ENCODE results near the gene CCDC137. TPM values are rescaled to one million over a fixed set of nuclear protein-coding genes. Genes with fewer than 3 reads are reported as not detected.

The CCDC137 gene
- total and polyA plus RNA-seq, 5 donors from 2014 or later, result 10.2 to 30.4 (median 12.4) TPM

DNA sequence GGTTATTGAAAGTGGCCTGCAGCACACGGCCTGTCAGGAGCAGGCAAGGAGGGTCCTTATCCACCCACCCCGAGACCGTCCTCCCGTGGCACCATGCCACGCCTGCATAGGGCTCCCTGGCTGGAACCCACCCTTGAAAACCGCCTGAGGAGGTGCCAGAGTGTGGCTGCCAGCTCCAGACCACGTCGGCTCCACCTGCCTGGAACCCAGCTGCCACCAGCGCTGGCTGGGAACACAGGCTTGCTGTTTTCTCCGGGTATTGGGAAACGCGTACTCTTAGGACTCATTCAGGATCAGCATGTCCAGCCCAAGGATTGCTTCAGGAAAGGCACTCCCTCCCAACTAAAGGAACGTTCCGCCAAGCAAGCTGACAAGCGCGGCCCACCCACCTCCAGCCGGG lies 10.4 kb downstream of the CCDC137 start:
- no peak overlapping the region for H3K27ac ChIP-seq (ENCODE audit: insufficient read depth, low read length, poor library complexity, severe bottlenecking)
- peaks cover 17% of the 10 kb centered on the region for H3K36me3 ChIP-seq (ENCODE audit: control insufficient read depth, insufficient read depth, low read length)
- Mint-ChIP-seq H3K27ac (no peak overlapping the region), H3K36me3 (no peaks in the 10 kb centered on the region), H3K4me1 (peaks cover 0 to 19% (median 4%) of the 10 kb centered on the region in 4 donors), H3K27me3 (no peaks in the 10 kb centered on the region), H3K4me3 (no peak overlapping the region), H3K9me3 (no peaks in the 10 kb centered on the region)
- H3K4me3 ChIP-seq (ENCODE audit: low read depth, low read length), result no peak overlapping the region
- no peaks in the 10 kb centered on the region for H3K4me1 ChIP-seq (ENCODE audit: control insufficient read depth, insufficient read depth, low read length, poor library complexity, severe bottlenecking)
- ATAC-seq (ENCODE audit: low read depth in 2 of 2) (no peak), DNase-seq (no peak)
- no peaks in the 10 kb centered on the region for H3K27me3 ChIP-seq (ENCODE audit: control insufficient read depth, insufficient read depth, low read length)
- no peaks in the 10 kb centered on the region for H3K9me3 ChIP-seq (ENCODE audit: control insufficient read depth in 2 of 2, low read length in 2 of 2)

DNA sequence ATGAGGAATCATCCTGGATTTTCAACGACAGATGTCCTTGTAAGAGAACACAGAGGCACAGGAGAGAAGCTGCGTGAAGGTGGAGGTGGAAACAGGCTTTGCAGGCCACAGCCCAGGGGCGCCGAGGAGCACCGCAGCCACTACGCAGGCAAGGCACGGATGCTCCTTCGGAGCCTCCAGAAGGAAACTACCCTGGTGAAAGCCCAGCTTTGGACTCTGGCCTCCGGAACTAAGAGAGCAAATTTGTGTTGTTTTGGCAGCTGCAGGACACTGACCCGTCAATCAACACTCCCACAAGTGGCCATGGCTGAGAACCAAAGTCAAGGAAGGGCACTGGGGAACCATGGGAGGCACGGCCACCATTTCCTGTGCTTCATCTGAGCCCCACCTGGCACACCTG lies 13.6 kb downstream of the CCDC137 start:
- no peaks in the 10 kb centered on the region for H3K9me3 Mint-ChIP-seq
- no peak for DNase-seq

DNA sequence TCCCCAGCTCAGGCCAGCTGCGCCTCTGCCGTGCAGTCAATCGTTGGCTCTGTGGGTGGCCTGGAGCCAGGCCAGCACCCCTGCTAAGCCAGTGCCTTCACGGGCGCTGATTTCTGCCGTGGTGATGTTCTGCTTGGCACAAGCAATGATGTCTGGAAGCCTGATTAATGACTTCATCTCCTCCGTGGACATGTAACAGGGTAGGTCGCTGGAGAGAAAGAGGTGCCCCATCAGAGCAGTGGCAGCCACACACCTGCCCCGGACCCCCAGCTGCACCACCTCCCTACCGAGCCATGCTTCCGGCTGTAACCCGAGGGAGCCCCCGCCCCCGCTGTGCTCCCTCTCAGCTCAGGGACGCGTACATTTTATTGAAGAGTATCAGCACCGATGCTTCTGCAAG lies 15.1 kb downstream of the CCDC137 start:
- no peak overlapping the region for H3K4me3 ChIP-seq (ENCODE audit: low read depth, low read length)
- no peaks in the 10 kb centered on the region for H3K27me3 Mint-ChIP-seq
- H3K9me3 ChIP-seq (ENCODE audit: control insufficient read depth in 2 of 2, low read length in 2 of 2), result no peaks in the 10 kb centered on the region
- peak overlapping the region in 3 of 4 donors; percentile 8 to 99 (median 38) for H3K4me3 Mint-ChIP-seq
- H3K27ac ChIP-seq (ENCODE audit: insufficient read depth, low read length, poor library complexity, severe bottlenecking), result no peak overlapping the region
- H3K27me3 ChIP-seq (ENCODE audit: control insufficient read depth, insufficient read depth, low read length), result no peaks in the 10 kb centered on the region
- DNase-seq, result no peak
- no peak overlapping the region for H3K27ac Mint-ChIP-seq
- no peak for ATAC-seq (ENCODE audit: low read depth in 2 of 2)
- H3K36me3 ChIP-seq (ENCODE audit: control insufficient read depth, insufficient read depth, low read length), result peaks cover 6% of the 10 kb centered on the region
- H3K4me1 ChIP-seq (ENCODE audit: control insufficient read depth, insufficient read depth, low read length, poor library complexity, severe bottlenecking), result peaks cover 25% of the 10 kb centered on the region
- no peaks in the 10 kb centered on the region for H3K9me3 Mint-ChIP-seq
- peaks cover 5 to 44% (median 11%) of the 10 kb centered on the region in 4 donors for H3K4me1 Mint-ChIP-seq
- H3K36me3 Mint-ChIP-seq, result peaks cover 8% of the 10 kb centered on the region

More for the DNA sequence above, 13.6 kb downstream of the CCDC137 start:
- H3K9me3 ChIP-seq (ENCODE audit: control insufficient read depth in 2 of 2, low read length in 2 of 2), result no peaks in the 10 kb centered on the region
- H3K27ac Mint-ChIP-seq, result no peak overlapping the region
- ATAC-seq (ENCODE audit: low read depth in 2 of 2), result no peak
- no peaks in the 10 kb centered on the region for H3K27me3 ChIP-seq (ENCODE audit: control insufficient read depth, insufficient read depth, low read length)
- H3K4me3 Mint-ChIP-seq, result peak overlapping the region in 2 of 4 donors; percentile 38 to 83
- H3K4me3 ChIP-seq (ENCODE audit: low read depth, low read length), result no peak overlapping the region
- H3K27ac ChIP-seq (ENCODE audit: insufficient read depth, low read length, poor library complexity, severe bottlenecking), result no peak overlapping the region
- no peaks in the 10 kb centered on the region for H3K27me3 Mint-ChIP-seq
- H3K4me1 ChIP-seq (ENCODE audit: control insufficient read depth, insufficient read depth, low read length, poor library complexity, severe bottlenecking), result peaks cover 18% of the 10 kb centered on the region
- peaks cover 3% of the 10 kb centered on the region for H3K36me3 Mint-ChIP-seq
- H3K4me1 Mint-ChIP-seq, result peaks cover 10 to 42% (median 11%) of the 10 kb centered on the region in 4 donors
- H3K36me3 ChIP-seq (ENCODE audit: control insufficient read depth, insufficient read depth, low read length), result no peaks in the 10 kb centered on the region

DNA sequence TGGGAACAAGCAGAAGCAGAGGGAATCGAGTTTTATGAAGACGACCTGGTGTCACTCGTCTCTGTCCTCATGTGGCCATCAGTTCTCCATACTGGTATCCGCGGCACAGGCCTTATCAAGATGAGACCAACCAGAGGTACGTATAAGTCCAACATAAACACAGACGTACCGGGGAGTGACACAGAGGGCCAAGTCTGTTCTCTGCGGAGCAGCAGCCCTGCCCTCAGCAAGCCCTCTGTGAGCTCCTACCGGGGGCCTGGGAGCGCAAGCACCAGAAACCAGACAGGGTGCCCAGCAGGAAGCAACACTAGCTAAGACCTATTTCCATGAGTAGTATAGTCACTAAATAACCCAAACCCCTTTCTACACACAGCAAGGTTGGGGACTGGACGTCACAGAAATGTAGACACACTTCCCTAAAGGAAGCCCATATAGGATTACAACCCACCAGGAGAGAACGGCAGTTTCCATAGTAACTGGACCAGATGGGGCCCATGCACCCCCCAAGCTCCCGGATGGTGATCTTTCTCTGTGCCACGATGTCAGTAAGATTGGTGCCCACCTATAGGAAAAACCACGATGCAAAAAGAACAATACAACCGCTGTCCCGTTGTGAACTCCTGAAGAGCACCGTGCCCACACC lies 16.1 kb downstream of the CCDC137 start:
- peaks cover 25% of the 10 kb centered on the region for H3K4me1 ChIP-seq (ENCODE audit: control insufficient read depth, insufficient read depth, low read length, poor library complexity, severe bottlenecking)
- ATAC-seq (ENCODE audit: low read depth in 2 of 2) (no peak), DNase-seq (no peak)
- peaks cover 8% of the 10 kb centered on the region for H3K36me3 Mint-ChIP-seq
- H3K27ac ChIP-seq (ENCODE audit: insufficient read depth, low read length, poor library complexity, severe bottlenecking), result no peak overlapping the region
- no peaks in the 10 kb centered on the region for H3K9me3 Mint-ChIP-seq
- H3K4me3 Mint-ChIP-seq, result peak overlapping the region; percentile 95 to 99 (median 98)
- H3K27me3 Mint-ChIP-seq, result no peaks in the 10 kb centered on the region
- peaks cover 5 to 50% (median 11%) of the 10 kb centered on the region in 4 donors for H3K4me1 Mint-ChIP-seq
- H3K27me3 ChIP-seq (ENCODE audit: control insufficient read depth, insufficient read depth, low read length), result no peaks in the 10 kb centered on the region
- peaks cover 15% of the 10 kb centered on the region for H3K36me3 ChIP-seq (ENCODE audit: control insufficient read depth, insufficient read depth, low read length)
- H3K4me3 ChIP-seq (ENCODE audit: low read depth, low read length), result peak overlapping the region; percentile 62
- no peaks in the 10 kb centered on the region for H3K9me3 ChIP-seq (ENCODE audit: control insufficient read depth in 2 of 2, low read length in 2 of 2)
- H3K27ac Mint-ChIP-seq, result peak overlapping the region in 2 of 3 donors; percentile 94 to 95

DNA sequence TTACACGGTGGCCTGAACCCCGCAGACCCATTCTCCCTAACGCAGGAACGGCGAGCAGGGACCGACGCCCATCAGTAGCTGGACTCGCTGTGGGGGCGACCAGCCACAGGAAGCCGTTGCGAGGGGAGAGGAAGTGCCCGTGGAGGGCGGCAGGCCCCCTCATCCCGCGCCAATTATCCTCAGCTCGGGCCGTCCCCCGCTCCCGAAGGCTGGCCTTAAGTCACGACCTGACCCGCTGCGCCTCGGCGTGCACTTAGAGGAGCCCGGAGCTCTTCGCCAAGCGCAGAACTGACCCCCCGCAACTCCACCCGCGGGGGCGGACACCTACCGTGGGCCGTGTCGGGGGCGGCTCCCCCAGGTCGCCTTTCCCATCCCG lies 16.7 kb downstream of the CCDC137 start:
- H3K36me3 Mint-ChIP-seq, result peaks cover 8% of the 10 kb centered on the region
- peak overlapping the region; percentile 63 for H3K27ac ChIP-seq (ENCODE audit: insufficient read depth, low read length, poor library complexity, severe bottlenecking)
- H3K9me3 ChIP-seq (ENCODE audit: control insufficient read depth in 2 of 2, low read length in 2 of 2), result no peaks in the 10 kb centered on the region
- ATAC-seq (ENCODE audit: low read depth in 2 of 2) (no peak), DNase-seq (no peak)
- no peaks in the 10 kb centered on the region for H3K9me3 Mint-ChIP-seq
- H3K4me1 ChIP-seq (ENCODE audit: control insufficient read depth, insufficient read depth, low read length, poor library complexity, severe bottlenecking), result peaks cover 25% of the 10 kb centered on the region
- H3K4me3 ChIP-seq (ENCODE audit: low read depth, low read length), result peak overlapping the region; percentile 62
- H3K4me1 Mint-ChIP-seq, result peaks cover 5 to 50% (median 11%) of the 10 kb centered on the region in 4 donors
- peak overlapping the region in 2 of 3 donors; percentile 94 to 95 for H3K27ac Mint-ChIP-seq
- H3K4me3 Mint-ChIP-seq, result peak overlapping the region; percentile 95 to 99 (median 98)
- no peaks in the 10 kb centered on the region for H3K27me3 ChIP-seq (ENCODE audit: control insufficient read depth, insufficient read depth, low read length)
- H3K36me3 ChIP-seq (ENCODE audit: control insufficient read depth, insufficient read depth, low read length), result peaks cover 20% of the 10 kb centered on the region
- H3K27me3 Mint-ChIP-seq, result no peaks in the 10 kb centered on the region

DNA sequence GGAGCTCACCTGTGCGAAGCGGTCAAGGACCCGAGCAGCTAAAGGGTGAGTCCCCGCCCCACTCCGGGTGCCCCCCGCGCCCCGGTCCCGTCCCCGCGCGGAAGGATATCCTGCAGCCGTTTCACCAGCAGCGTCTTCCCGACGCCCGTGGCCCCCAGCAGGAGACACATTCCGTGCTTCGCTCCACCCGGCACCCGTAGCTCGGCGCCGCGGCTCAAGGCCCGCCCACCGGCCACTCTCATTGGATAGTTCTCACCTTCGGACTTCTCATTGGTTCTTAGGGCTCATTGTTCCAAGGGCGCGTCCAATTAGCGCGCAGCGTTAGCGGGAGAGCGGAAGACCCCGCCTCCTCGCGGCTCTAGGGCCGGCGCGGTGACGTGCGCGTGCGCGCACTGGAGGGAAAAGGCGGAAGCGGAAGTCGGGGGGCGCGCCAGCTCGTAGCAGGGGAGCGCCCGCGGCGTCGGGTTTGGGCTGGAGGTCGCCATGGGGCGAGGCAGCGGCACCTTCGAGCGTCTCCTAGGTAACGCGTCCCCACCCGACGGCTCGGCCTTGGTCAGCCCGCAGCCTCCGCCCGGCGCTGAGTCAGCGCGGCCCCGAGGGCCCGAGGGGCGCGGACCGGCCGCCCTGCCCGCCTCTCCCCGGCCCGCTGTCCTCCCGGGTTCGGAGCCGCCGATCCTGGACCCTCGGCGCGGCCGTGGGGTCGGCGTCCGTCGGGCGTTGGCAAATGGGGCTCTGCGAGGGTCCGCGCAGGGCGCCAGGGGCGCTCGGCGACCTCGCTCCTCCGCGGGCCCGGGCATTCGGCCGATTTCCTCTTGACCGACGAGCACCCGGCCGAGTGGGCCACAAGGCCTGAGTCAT lies 17.3 kb downstream of the CCDC137 start, which contains the start of the genes ARL16 and HGS:
Gene ARL16, minus strand, starts transcription at position 214 of the 858 bp plus-strand sequence. Its CDS starts 44 bp downstream, at position 170.
Gene HGS, plus strand, starts transcription at position 428 of the 858 bp plus-strand sequence. Its CDS starts 56 bp downstream, at position 484.
- peak within 1 kb of the TSS; percentile 95 to 99 (median 98) for H3K4me3 Mint-ChIP-seq
- H3K4me1 ChIP-seq (ENCODE audit: control insufficient read depth, insufficient read depth, low read length, poor library complexity, severe bottlenecking), result peaks cover 25% of the 10 kb centered on the region
- no peaks in the 10 kb centered on the region for H3K9me3 Mint-ChIP-seq
- peak within 1 kb of the TSS; percentile 94 to 99 (median 95) for H3K27ac Mint-ChIP-seq
- no peaks in the 10 kb centered on the region for H3K27me3 ChIP-seq (ENCODE audit: control insufficient read depth, insufficient read depth, low read length)
- peaks cover 8% of the 10 kb centered on the region for H3K36me3 Mint-ChIP-seq
- DNase-seq (peak; percentile 96 to 99 (median 97)), ATAC-seq (ENCODE audit: low read depth in 2 of 2) (peak; percentile 98 to 99)
- peaks cover 25% of the 10 kb centered on the region for H3K36me3 ChIP-seq (ENCODE audit: control insufficient read depth, insufficient read depth, low read length)
- H3K27me3 Mint-ChIP-seq, result no peaks in the 10 kb centered on the region
- peak within 1 kb of the TSS; percentile 68 for H3K27ac ChIP-seq (ENCODE audit: insufficient read depth, low read length, poor library complexity, severe bottlenecking)
- H3K4me1 Mint-ChIP-seq, result peaks cover 5 to 50% (median 11%) of the 10 kb centered on the region in 4 donors
- peak within 1 kb of the TSS; percentile 89 for H3K4me3 ChIP-seq (ENCODE audit: low read depth, low read length)
- no peaks in the 10 kb centered on the region for H3K9me3 ChIP-seq (ENCODE audit: control insufficient read depth in 2 of 2, low read length in 2 of 2)

DNA sequence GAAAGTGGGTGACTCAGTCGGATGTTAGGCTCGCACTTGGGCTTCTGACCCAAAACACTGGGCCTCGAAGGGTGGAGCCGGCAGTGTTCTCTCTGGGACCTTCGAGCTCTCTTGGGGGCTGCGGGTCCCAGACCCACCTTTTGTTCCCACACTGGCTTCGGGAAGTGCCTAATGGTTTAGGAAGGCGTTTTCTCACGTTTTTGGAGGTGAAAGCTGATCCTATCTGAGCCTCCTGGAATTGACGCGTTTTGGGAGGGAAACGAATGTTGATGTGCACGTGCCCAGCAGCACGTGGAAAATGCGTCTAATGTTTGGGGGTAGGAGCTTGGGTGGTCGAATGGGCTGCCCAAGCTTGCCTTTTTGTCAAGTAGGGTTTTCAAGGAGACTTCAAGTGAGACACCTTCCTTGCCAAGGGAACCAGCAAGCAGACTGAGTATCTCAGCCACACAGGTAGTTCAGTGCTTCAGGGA lies 17.9 kb downstream of the CCDC137 start:
- Histone ChIP-seq H3K27ac (ENCODE audit: insufficient read depth, low read length, poor library complexity, severe bottlenecking) (peak overlapping the region; percentile 68), H3K36me3 (ENCODE audit: control insufficient read depth, insufficient read depth, low read length) (peaks cover 30% of the 10 kb centered on the region), H3K27me3 (ENCODE audit: control insufficient read depth, insufficient read depth, low read length) (no peaks in the 10 kb centered on the region), H3K9me3 (ENCODE audit: control insufficient read depth in 2 of 2, low read length in 2 of 2) (no peaks in the 10 kb centered on the region), H3K4me1 (ENCODE audit: control insufficient read depth, insufficient read depth, low read length, poor library complexity, severe bottlenecking) (peaks cover 25% of the 10 kb centered on the region), H3K4me3 (ENCODE audit: low read depth, low read length) (peak overlapping the region; percentile 89)
- DNase-seq, result no peak
- H3K4me1 Mint-ChIP-seq, result peaks cover 5 to 48% (median 11%) of the 10 kb centered on the region in 4 donors
- peak overlapping the region in 2 of 3 donors; percentile 65 to 94 for H3K27ac Mint-ChIP-seq
- H3K9me3 Mint-ChIP-seq, result no peaks in the 10 kb centered on the region
- H3K36me3 Mint-ChIP-seq, result peaks cover 11% of the 10 kb centered on the region
- H3K4me3 Mint-ChIP-seq, result peak overlapping the region; percentile 85 to 93 (median 86)
- no peak for ATAC-seq (ENCODE audit: low read depth in 2 of 2)
- H3K27me3 Mint-ChIP-seq, result no peaks in the 10 kb centered on the region
